HG03432 (cell line): ENCODE data around the gene ARID4A.
"Not testable (repeated sequence)": the region's sequence is repeated elsewhere in the genome, so short reads cannot be mapped to it uniquely, and the experiment has no call there.

Source experiments
- ATAC-seq: cut with Tn5 transposase; IDR thresholded peaks from one replicate; pipeline ENCODE4 v1.9.1; 2021; ENCODE audit warnings: mild to moderate bottlenecking, moderate library complexity; ENCODE audit not compliant: unreplicated experiment

ARID4A gene

DNA sequence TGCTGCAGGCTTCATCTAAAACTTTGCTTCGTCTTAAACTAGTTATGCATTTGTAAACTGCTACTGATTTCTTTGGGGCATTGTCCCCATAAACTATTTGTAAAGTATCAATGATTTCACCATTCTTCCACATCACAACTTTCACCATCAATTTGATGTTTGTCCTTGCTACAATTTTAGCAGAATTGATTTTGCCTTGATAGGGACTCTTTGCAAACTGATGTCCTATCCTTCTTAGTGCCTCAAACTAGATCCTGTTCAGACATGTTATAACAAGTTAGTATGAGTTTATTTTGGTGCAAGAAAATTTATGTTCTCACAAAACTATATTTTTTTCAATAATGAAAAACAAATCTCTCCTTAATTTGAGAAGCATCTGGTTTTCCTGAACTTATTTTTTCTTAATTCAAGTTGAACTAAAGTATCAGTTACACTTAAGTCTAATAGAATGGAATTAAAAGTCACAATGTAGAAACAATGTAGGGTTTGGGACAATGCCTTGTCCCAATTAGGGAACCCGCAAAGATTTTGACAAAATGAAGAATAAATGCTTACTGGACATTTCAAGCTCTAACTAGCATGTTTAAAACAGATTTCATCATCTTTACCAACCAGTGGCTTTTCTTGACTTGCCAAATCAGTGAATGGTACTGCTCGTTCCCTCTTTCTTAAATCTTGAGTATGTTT, 10.1 kb upstream of the ARID4A start:
- ATAC-seq: no peak

DNA sequence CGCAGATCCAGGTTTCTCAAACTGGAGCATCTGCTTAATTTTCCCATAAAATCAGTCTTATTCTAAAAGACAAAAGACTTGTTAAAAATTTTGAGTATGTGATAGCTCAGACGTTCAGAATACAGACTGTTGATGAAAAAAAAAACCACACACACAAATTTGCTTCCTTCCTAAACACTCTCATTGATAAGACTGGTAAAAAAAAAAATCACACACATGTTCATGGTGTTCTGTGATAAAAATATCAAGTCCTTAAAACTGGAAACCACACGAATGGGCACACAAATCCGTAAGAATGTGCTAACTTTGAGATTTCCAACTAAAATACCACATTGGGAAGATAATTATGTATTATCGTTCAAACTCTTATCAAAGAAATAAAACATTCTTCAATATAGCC, 6.7 kb upstream of the ARID4A start:
- ATAC-seq: no peak

DNA sequence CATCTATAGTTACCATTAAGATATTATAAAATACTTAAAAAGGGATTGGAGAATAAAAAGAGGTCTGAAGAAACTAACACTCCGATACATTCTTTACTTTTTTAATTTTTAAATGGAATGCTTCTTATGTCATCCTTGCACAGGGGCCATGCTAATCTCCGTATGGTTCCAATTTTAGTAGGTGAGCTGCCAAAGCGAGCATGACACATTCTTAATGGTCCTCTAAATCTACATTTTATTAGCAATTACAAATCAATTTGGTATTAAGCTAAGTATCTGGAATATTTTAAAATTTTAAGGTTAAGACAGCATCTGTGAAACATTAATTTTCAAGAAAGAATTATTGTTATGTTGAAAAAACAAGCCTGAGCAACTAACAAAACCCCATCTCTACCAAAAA, 6.2 kb upstream of the ARID4A start:
- no peak for ATAC-seq

DNA sequence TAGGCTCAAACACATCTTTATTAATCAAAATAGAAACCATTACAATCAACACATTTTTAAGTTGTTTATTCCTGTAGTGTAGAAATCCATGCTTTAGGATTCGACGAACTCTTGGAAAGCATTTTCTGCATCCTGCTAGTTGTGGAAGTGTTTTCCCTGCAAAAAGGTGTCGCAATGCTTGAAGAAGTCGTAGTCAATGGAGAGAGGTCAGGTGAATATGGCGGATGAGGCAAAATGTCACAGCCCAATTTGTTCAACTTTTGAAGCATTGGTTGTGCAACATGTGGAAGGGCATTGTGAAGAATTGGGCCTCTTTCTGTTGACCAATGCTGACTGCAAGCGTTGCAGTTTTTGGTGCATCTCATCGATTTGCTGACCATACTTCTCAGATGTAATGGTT, 4.2 kb upstream of the ARID4A start:
- ATAC-seq: no peak

DNA sequence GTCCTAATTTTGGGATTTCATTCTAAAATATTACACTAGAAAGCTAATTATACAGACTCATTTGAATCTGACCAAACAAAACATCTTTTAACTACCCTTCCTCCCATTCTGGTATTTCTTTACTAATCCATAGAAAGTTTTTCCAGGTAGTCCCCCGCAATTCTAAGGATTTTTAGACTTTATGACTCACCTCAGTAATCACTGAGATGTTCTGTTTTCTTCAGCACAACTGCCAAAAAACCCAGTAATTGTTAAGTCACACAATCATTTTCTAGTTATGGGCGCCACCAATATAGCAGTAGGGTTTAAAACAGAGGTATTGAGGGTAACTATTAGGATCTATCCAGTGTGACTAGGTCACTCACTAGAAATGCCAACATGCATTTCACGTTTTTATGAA, 1.6 kb upstream of the ARID4A start:
- ATAC-seq: no peak

DNA sequence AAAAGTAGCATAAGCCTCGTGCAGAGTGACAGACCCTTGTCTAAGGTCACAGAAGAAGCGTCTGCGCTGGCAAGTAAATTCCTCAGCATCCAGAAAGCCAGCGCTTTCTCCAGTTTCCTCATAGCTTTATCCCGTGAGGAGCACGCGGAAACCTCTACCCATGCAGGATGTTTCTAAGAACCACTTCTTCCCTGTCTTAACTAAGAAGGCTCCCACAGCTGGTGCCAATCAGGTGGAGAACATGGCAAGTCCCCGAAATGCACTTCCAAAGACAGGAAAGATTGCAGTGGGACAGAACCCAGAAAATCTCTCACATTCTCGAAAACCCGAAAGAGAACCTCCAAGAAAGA, 968 bp upstream of the ARID4A start:
- peak; percentile 1 for ATAC-seq

DNA sequence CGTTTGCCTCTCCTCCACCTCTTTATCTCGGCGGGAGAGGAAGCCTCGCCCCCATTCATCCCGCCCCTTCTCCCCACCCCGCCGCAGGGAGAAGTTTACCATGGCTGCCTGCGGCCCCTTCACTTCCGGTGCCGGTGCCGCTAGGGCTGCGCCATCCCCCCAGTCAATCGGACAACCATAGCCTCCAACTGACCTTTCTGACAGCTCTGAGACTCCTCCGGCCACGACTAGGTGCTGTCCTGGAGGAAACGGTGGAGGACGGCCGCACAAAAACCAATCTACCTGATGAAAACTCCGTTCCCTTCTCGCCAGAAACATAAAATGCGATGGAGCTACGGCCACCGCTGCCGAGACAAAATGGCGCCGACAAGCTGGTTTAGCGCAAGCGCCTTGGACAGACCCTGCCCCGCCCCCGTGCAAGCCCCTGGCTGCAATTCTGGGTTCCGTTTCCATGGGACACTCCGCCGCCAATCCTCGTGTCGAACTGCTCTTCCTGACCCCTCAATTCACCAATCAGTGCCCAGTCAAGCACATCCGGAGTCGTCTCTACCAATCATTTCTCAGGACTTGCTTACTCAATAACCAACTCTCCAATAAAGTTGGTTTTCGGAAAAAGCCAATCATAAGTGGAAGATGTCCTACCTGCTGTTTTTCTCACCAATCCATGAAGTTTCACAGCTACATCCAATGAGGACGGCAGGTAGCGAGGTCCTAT, 436 bp upstream of the ARID4A start:
- ATAC-seq: peak; percentile 82

DNA sequence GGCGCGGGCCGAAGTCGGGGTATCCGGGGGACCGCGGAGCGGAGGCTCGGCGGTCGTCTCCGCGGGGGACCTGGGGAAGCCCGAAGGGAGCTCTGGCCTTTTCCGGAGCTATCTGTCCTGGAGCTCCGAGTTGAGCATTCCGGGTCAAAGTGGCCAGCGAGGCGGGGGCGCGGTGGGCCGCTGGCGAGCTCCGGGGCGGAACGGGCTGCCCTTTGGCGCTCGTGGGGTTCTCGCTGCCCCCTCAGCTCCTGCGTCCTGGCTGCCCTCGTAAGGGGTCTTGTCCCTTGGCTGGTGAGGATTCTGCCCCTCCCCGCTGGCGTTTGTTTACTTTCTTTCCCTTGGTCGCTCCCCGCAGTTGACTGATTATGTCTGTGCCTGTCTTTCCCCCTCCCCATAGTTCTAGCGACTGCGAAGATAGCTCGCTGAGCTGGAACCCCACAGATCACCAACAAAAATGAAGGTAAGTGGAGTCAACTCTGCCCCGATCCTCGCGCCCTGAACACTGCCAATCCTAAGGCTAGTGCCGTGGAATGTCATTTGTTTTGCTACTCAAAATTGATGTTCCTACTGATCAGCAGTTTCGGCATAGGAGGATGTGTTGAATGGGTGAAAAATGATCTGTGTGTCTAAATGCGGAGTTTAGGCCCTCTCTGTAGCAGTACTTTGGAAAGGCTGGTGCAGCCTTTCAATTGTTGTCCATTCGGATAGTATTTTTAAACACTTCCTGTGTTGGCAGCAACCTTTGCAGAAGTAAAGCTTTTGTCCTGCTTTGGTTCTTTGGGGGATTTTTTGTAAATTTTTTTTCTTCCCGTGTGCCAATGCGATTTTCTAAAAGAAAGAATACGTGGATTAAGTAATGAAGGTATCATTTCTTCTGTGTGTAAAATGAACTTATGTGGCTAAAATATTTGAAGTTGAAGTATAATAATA, 1.3 kb downstream of the ARID4A start:
- peak; percentile 0 for ATAC-seq

DNA sequence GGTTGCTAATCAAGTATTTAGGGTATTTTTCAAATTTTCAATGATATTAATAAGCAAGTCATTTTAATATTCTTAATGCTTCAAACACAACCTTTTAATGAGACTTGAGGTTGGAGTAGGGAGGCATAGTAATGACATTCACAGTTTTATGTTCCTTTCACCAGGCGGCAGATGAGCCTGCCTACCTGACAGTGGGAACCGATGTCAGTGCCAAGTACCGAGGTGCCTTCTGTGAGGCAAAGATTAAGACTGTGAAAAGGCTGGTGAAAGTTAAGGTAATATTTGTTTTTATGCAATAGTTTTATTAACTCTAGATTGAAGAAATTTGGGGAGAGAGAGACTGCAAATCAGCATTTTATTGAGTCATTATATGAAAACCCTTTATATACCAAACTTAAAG, 3.1 kb downstream of the ARID4A start:
- ATAC-seq: no peak

DNA sequence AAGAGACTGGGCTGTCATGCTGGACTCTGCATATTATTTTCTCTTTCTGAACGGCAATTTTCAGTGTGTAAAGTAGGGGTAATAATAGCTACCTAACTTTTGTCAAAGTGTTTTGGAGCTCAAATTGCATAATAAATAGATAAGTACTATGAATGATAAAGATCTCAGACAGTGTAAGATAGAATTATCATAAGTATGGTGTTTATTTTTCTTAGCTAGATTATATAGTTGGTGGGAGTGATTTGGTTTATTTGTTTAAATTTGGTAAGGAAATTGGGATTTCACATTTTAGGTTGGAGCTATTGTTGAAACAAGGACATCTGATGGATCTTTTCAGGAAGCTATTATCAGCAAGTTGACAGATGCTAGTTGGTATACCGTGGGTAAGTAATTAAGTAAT, 7.4 kb downstream of the ARID4A start:
- no peak for ATAC-seq

DNA sequence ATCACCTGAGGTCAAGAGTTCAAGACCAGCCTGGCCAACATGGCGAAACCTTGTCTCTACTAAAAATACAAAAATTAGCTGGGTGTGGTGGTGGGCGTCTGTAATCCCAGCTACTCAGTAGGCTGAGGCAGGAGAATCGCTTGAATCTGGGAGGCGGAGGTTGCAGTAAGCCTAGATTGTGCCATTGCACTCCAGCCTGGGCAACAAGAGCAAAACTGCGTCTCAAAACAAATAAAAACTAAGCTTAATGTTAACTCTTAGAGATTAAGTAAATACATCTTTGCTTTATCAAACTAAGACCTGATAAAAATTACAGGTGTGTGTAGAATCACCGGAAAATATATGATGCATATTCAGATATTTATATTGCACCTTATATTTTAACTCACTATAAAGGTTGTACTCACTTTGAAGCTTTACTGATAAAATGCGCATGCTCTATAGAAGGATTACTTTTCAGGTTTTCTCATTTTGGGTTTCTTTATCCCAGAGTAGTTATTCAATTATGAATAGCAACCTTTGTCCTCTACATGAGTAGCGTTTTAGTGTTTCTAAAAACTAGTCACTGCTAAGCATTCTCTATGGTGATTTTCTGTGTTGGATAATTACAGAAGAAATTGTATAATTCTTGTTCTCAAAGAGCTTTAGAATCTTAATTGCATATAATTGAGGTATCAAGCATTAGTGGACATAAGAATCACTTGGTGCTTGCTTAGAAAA, 9.4 kb downstream of the ARID4A start:
- no peak for ATAC-seq

DNA sequence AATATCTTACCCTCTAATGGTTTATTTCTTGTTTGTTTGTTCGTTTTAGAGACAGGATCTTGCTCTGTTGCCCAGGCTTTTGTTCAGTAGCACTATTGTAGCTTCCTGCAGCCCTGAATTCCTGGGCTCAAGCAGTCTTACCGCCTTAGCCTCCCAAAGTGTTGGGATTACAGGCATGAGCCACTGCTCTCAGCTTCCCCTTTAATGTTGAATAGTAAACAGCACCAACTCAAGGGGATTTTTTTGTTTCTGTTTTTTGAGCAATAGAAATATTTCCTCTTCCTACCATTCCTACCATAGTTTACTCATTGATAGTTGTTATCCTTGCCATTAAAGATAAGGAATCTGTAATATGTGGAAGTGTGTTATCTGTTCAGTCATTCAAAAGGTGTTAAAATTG, 10.7 kb downstream of the ARID4A start:
- no peak for ATAC-seq

DNA sequence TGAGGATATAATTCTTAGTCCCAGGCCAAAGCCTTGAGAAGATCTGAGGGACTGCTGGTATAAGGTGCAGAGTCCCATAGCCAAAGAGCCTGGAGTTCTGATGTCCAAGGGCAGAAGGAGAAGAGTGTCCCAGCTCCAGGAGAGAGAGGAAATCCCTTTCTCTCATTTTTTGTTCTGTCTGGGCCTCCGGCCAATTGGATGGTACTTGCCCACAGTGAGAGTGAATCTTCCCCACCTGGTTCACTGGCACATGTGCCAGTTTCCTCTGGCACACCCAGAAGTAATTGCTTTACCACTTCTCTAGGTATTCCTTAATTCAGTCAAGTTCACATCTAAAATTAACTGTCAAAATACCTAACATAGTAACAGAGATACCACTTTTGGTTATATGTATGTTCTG, 15.3 kb downstream of the ARID4A start:
- no peak for ATAC-seq

DNA sequence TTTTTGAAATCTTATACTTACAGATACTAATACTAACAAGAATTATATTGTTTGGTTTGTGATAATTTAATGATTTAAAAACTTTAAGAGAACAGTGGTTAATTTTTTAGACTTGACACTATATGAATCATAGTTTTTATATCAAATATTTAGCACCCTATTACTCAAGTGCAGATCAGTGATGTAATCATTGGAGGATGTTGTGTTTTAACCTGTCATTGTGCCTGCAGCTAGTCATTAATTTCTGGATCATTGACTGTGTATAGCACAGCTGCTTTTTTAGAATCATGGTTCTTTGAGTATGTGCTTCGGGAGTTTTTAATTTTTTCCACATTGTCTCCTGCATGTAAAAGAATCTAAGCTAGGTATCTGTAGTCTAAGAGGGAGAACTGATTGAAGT, 17.3 kb downstream of the ARID4A start:
- ATAC-seq: no peak

DNA sequence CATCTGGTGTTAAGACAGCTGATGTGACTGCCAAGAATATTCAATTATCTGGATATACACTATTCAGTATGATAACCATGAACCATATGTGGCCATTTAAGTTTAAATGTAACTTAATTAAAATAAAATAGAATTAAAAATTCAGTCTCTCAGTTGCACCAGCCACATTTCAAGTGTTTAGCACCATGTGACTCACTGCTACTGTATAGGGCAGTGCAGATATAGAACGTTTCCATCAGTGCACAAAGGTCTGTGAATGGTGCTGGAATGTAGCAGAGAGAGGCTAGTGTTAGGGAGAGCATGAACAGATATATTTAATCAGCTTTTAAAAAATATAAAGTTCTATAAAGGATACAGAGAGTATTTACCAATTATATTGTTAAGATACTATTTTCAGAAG, 28.7 kb downstream of the ARID4A start:
- no peak for ATAC-seq

DNA sequence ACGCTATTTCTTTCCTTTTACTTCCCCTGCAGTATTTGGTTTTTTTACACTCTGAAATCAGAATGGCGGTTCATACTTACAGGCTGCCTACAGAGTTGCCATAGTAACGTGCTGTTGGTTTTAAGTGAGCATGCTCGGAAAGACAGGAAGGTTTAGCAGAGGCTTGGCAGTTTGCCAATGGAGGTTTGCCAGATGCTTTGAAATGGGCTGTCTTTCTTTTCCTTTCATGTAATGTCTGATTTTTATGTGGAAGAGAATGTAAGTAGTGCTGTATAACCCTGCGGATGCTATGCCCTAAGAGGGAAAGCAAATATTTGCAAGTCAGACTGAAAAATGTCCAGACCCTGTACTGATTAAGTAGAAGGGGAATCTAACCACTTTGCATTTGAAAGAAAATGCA, 32.8 kb downstream of the ARID4A start:
- peak; percentile 97 for ATAC-seq

DNA sequence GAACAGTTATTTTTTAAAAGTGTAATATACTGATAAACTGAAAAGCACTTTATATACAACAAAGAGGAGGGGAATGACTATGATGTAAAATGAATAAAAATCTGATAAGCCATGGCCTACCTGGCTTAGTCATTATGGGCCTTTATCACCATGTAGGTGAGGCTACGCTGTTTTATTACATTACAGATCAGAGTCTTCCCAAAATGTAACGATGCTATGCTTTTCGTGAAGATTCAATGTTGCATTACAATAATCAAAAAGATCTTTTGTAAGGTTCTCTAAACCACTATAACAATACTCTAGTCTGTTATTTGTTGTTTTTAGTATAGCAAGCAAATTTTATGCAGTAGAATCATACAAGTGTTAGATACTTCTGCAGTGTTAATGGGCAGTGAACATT, 34.2 kb downstream of the ARID4A start:
- no peak for ATAC-seq

DNA sequence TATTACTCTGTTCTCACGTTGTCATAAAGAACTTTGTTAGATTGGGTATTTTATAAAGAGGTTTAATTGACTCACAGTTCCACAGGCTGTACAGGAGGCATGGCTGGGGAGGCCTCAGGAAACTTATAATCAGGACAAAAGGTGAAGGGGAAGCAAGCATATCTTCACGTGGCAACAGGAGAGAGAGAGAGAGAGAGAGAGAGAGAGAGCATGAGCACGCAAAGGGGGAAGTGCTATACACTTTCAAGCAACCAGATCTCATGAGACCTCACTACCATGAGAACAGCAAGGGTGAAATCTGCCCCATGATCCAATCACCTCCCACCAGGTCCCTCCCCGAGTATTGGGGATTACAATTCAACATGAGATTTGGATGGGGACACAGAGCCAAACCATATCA, 41.3 kb downstream of the ARID4A start:
- ATAC-seq: not testable (repeated sequence)

DNA sequence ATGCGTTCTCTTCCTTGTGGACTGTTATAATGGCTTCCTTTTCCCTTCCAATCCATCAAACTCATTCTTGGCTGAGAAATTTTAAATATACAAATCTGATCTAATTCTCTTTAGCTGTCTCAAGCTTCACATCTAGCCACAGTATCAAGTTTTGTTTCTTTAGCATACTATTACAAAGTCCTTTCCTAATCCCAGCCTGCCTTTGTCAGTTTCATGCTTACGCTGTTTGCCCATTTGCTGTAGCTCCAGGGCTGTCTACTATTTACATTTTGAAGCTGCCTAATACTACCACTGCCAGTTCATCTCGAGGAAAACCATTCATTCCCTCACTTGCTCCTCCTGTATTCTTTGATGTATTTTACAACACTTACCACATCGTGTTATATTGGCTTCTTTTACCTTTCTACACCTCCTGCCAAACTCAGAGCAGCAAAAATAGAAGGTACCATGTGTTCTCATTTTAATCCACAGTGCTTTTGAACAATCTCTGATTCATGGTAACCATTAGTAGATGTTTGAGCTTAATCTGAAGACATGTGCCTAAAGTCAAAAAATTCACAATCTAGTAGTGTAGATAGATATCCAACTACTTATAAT, 42.9 kb downstream of the ARID4A start:
- ATAC-seq: no peak

DNA sequence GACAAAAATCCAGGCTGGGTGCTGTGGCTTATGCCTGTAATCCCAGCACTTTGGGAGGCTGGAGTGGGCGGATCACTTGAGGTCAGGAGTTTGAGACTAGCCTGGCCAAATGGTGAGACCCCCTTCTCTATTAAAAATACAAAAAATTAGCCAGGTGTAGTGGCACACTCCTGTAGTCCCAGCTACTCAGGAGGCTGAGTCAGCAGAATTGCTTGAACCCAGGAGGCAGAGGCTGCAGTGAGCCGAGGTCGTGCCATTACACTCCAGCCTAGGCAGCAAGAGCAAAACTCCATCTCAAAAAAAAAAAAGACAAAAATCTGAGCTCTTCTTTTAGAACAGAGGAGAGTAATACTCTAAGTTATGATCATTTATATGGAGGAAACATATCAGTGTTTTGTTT, 45.2 kb downstream of the ARID4A start:
- ATAC-seq: not testable (repeated sequence)
